ENCODE results near the gene AFG1L. TPM values are rescaled to one million over a fixed set of nuclear protein-coding genes. Genes with fewer than 3 reads are reported as not detected.
"Not testable (repeated sequence)": the region's sequence is repeated elsewhere in the genome, so short reads cannot be mapped to it uniquely, and the experiment has no call there.

Gene AFG1L
- total RNA-seq, 1 donor from 2014 or later = 0.53 TPM

DNA sequence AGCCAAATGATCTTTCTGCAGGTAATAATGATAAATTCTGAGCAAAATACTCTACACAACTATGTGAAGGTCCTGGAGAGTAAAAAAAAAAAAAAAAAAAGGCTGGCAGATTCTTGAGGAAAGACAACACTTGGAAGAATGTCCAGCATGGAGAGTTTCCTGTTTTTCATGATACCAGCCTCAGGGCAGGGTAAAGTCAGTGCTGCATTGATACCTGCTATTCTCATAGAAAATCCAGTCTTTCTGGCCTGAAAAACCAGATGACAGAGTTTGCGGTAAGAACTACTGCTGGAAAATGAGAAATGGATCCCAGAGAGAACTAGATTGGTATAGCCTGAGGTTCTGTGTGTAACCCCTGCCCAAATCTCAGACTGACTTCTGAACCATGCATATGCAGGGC, 89.1 kb downstream of the AFG1L start:
- no peaks in the 10 kb centered on the region for H3K36me3 ChIP-seq
- no peak overlapping the region for H3K27ac ChIP-seq
- H3K27me3 ChIP-seq = no peaks in the 10 kb centered on the region
- intact Hi-C loops (cut with DNase I) = no loop called here
- TF ChIP-seq, protein P1, sequence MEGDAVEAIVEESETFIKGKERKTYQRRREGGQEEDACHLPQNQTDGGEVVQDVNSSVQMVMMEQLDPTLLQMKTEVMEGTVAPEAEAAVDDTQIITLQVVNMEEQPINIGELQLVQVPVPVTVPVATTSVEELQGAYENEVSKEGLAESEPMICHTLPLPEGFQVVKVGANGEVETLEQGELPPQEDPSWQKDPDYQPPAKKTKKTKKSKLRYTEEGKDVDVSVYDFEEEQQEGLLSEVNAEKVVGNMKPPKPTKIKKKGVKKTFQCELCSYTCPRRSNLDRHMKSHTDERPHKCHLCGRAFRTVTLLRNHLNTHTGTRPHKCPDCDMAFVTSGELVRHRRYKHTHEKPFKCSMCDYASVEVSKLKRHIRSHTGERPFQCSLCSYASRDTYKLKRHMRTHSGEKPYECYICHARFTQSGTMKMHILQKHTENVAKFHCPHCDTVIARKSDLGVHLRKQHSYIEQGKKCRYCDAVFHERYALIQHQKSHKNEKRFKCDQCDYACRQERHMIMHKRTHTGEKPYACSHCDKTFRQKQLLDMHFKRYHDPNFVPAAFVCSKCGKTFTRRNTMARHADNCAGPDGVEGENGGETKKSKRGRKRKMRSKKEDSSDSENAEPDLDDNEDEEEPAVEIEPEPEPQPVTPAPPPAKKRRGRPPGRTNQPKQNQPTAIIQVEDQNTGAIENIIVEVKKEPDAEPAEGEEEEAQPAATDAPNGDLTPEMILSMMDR (IDR thresholded peaks at IDR 0.05) = no peak
- H3K4me1 ChIP-seq = no peaks in the 10 kb centered on the region
- no peak for DNase-seq (ENCODE audit: low spot score in 2 of 2)
- no peak overlapping the region for H3K4me3 ChIP-seq
- H3K9me3 ChIP-seq = no peaks in the 10 kb centered on the region

DNA sequence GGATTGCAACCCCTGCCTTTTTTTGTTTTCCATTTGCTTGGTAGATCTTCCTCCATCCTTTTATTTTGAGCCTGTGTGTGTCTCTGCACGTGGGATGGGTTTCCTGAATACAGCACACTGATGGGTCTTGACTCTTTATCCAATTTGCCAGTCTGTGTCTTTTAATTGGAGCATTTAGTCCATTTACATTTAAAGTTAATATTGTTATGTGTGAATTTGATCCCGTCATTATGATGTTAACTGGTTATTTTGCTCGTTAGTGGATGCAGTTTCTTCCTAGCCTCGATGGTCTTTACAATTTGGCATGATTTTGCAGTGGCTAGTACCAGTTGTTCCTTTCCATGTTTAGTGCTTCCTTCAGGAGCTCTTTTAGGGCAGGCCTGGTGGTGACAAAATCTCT, 94.3 kb downstream of the AFG1L start:
- H3K27ac ChIP-seq; H3K9me3 ChIP-seq; H3K4me3 ChIP-seq; H3K36me3 ChIP-seq; DNase-seq (ENCODE audit: low spot score in 2 of 2); H3K27me3 ChIP-seq; intact Hi-C loops (cut with DNase I); H3K4me1 ChIP-seq: not testable (repeated sequence)

GRCh38 chr6:108395297-108395696, 100.4 kb downstream of the AFG1L start:
- no peak for DNase-seq (ENCODE audit: low spot score in 2 of 2)
- no peaks in the 10 kb centered on the region for H3K4me1 ChIP-seq
- no peaks in the 10 kb centered on the region for H3K27me3 ChIP-seq
- no peak overlapping the region for H3K4me3 ChIP-seq
- no peaks in the 10 kb centered on the region for H3K9me3 ChIP-seq
- no peak overlapping the region for H3K27ac ChIP-seq
- TF ChIP-seq, protein P1 (IDR thresholded peaks at IDR 0.05) = no peak
- H3K36me3 ChIP-seq = no peaks in the 10 kb centered on the region
- intact Hi-C loops (cut with DNase I) = no loop called here

GRCh38 chr6:108403236-108403635, 108.4 kb downstream of the AFG1L start:
- H3K27ac ChIP-seq = no peak overlapping the region

DNA sequence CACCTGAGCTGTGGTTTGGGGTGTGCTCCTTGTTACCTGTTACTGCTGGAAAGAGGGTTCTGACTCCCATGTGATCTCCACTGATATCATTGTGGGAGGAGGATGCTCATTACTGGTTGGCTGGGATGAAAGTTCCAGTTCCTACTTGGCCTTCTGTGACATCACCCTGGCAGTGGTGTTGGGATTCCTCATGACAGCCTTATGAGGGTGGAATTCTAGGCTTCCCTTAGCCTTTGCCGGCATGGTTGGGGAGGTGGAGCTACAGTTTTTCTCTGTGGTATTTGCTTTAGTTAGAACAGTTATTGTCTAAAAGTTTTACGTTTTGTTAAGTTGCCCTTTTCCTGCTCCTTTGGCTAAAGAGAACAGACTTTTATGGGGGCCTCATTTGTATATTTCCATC, 112.1 kb downstream of the AFG1L start:
- no peaks in the 10 kb centered on the region for H3K36me3 ChIP-seq

More at GRCh38 chr6:108403236-108403635, 108.4 kb downstream of the AFG1L start:
- Histone ChIP-seq H3K9me3 (no peaks in the 10 kb centered on the region), H3K27me3 (no peaks in the 10 kb centered on the region), H3K4me1 (no peaks in the 10 kb centered on the region), H3K36me3 (no peaks in the 10 kb centered on the region), H3K4me3 (no peak overlapping the region)
- TF ChIP-seq, protein P1 (IDR thresholded peaks at IDR 0.05) = no peak
- intact Hi-C loops (cut with DNase I) = no loop called here
- DNase-seq (ENCODE audit: low spot score in 2 of 2) = no peak

DNA sequence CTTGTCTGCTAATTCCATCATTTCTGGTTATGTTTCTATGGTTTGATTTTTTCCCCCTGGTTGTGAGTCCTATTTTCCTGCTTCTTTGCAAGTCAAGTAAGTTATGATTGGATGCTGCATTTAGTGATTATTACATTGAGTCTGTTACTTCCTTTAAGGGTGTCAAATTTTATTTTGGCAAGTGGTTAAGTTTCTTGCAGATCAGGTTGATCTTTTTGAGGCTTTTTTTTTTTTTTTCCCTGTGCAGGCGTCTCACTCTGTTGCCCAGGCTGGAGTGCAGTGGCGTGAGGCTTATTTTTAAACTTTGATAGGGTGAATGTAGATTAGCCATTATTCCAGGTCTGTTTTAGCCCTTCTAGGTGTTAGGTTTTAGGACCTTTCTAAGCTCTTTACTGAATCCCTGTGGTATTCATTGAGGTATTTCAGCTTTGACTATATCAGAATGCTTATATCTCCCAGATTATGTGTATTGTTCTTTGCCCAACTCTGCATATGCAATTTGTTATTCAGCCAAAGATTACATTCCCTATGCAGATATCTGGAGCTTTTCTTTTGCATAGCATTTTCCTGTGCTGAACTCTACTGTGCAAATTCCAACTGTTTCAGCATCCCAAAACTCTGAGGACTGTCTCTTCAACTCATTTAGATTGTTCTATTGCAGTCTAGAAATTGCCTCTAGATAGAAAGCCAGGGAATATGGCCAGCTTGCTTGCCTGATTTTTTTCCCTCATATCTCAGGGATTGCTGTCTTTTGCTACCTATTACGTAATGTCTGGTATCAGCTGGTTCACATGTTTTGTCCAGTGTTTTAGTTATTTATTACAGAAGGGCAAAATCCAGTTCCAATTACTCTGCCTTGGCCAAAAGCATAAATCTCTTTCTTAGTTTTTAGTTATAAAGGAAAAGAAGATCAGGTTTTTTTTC, 113.3 kb downstream of the AFG1L start:
- H3K4me1 ChIP-seq = no peaks in the 10 kb centered on the region
- intact Hi-C loops (cut with DNase I) = no loop called here
- H3K36me3 ChIP-seq = no peaks in the 10 kb centered on the region
- no peak overlapping the region for H3K4me3 ChIP-seq
- no peaks in the 10 kb centered on the region for H3K27me3 ChIP-seq
- H3K9me3 ChIP-seq = no peaks in the 10 kb centered on the region
- DNase-seq (ENCODE audit: low spot score in 2 of 2) = no peak
- TF ChIP-seq, protein P1 (IDR thresholded peaks at IDR 0.05) = no peak
- no peak overlapping the region for H3K27ac ChIP-seq

More for the DNA sequence above, 112.1 kb downstream of the AFG1L start:
- H3K9me3 ChIP-seq = no peaks in the 10 kb centered on the region
- intact Hi-C loops (cut with DNase I) = no loop called here
- no peak overlapping the region for H3K4me3 ChIP-seq
- H3K27ac ChIP-seq = no peak overlapping the region
- TF ChIP-seq, protein P1 (IDR thresholded peaks at IDR 0.05) = no peak
- DNase-seq (ENCODE audit: low spot score in 2 of 2) = no peak
- H3K27me3 ChIP-seq = no peaks in the 10 kb centered on the region
- no peaks in the 10 kb centered on the region for H3K4me1 ChIP-seq
